GM12875 (cell line): ENCODE results near the gene THRB.

Source experiments
- H3K4me3 ChIP-seq: one replicate; pipeline ENCODE4 v1.5.1; 2011; ENCODE audit warnings: low read depth, low read length, control low read depth
- TF ChIP-seq, protein P1 (sequence below): IDR thresholded peaks from 2 replicates; pipeline ENCODE4 v1.5.1; 2011; ENCODE audit warnings: low read depth, mild to moderate bottlenecking, control low read depth, inconsistent platforms, low read length, moderate library complexity, borderline replicate concordance; ENCODE audit not compliant: insufficient read depth

The THRB gene

DNA sequence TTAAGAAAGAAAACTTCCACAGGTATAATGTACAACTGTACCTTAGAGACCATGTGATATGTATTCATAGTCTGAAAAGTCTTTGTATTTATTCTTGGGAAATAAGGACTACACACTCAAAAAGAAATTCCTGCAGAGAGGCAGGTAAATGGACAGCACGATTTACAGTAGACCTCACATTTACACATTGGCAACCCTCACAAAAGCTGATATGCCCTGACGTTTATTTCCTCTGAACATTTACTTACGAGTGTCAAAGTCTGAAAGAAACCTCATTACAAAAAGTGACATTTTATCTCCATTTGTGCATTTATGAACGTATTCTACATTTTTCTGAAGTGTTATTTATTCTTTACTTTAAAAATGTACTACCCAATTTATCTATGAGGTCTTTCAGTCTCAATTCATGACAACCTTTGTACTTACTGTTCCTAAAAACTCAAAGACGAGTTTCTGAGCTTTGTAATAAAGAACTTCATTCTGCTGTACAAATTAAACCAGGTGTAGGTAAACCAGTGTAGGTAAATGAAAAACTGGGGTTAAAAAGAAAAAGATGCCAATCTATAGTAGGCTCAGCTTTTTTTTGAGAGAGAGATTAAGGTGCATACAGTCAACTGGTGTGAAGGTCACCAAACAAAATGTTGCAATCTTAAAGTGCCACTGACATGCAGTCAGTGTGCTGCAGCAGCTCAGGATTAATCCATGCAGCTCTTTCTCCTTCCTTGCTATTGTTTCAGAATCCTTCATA, 44.3 kb downstream of the THRB start:
- TF ChIP-seq, protein P1, sequence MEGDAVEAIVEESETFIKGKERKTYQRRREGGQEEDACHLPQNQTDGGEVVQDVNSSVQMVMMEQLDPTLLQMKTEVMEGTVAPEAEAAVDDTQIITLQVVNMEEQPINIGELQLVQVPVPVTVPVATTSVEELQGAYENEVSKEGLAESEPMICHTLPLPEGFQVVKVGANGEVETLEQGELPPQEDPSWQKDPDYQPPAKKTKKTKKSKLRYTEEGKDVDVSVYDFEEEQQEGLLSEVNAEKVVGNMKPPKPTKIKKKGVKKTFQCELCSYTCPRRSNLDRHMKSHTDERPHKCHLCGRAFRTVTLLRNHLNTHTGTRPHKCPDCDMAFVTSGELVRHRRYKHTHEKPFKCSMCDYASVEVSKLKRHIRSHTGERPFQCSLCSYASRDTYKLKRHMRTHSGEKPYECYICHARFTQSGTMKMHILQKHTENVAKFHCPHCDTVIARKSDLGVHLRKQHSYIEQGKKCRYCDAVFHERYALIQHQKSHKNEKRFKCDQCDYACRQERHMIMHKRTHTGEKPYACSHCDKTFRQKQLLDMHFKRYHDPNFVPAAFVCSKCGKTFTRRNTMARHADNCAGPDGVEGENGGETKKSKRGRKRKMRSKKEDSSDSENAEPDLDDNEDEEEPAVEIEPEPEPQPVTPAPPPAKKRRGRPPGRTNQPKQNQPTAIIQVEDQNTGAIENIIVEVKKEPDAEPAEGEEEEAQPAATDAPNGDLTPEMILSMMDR = no peak
- no peak overlapping the region for H3K4me3 ChIP-seq

DNA sequence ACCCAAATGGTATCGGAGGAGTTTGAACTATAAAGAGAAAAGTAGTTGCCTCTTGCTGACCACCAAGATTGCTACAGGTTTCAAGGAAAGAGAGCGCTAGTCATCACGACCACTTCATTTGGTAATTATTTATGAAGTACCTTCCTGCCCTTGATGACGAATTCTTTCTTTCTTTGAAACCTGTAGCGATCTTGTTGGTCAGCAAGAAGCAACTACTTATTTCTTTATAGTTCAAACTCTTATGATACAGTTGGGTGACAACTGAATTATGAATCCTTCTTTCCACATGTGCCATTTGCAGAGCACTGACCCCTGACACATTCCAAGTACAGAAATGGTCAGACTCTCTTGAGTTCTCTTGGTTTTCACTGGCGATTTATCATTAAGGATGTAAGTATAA, 46.8 kb downstream of the THRB start:
- no peak overlapping the region for H3K4me3 ChIP-seq
- TF ChIP-seq, protein P1 = no peak

DNA sequence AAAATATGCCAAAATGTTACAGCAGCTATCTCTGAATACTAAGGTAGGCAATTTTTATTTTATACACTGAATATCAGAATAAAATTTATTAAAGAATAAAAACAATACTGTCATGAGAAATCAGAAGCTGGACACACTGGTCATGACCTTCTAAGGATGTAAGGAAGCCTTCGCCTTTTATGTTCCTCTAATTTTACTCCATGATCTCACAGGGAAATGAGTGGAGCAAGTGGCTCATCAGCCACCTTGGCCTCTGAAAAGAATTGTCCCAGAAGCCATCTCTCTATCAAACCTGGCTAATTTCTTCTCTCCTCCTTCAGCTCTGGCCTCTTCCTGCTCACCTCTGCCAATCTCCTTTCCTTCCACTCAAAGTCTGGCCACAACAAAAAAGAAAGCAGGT, 48.6 kb downstream of the THRB start:
- TF ChIP-seq, protein P1 = no peak
- no peak overlapping the region for H3K4me3 ChIP-seq

DNA sequence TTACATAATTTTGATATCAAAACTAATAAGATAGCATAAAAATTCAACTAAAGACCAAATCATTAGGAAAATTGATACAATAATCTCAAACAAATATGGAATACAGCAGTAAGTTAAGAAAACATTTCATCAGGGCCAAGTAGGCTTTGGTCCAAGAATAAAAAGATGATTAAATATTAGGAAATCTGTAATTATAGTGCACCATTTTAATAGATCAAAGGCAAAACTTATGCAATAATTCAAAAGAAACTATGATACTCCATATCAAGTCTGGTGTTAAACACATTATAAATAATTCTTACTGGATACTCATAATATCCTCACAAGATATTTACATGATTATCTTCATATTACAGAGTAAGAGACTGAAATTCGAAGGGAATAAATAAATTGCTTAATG, 51.2 kb downstream of the THRB start:
- TF ChIP-seq, protein P1 = no peak

DNA sequence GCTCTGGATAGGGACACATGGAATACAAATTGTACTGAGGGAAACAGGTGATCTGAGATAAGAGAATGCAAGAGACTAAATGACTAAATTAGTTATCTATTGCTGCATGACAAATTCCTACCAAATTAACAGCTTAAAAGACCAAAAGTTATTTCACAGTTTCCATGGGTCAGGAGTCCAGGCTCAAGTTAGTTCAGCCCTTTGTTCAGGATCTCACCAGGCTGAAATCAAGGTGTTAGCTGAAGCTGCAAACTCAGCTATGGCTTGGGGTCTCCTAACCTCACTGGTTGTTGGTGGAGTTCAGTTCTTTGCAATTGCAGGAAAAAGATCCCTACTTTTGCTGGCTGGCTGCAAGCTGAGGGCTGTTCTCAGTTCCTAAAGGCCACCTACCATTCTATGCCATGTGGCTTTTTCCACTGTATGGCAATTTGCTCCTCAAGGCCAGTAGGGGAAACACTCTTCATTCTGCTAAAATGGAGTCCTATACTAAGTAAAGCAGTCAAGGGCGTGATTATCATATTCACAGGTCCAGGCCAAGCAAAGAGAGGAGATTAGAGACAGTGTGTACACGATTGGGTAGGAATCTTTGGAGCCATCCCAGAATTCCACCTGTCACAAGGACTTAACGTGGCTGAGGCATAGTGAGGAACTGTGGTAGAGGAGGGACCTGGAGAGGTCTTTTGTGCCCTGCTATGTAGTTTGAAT, 53.7 kb downstream of the THRB start:
- H3K4me3 ChIP-seq = no peak overlapping the region
- TF ChIP-seq, protein P1 = no peak

More for the DNA sequence above, 51.2 kb downstream of the THRB start:
- H3K4me3 ChIP-seq = no peak overlapping the region

DNA sequence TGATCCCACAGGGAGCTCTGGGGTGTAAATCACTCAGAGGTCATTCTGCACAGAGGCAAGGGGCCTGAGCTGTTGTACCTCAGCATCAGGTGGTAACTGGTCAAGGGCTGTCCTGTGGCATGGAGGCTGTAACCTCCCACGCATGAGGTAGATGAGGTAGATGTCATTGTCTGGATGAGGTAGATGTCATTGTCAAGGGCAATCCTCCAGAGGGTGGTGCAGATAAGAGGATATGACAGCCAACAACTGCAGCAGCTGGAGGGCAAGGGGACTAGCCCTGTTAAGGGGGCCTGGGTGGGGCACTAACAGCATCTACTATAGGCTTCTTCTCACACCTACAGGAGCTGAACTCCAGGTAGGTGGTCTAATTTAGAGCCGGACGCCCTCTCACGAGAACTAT, 55.6 kb downstream of the THRB start:
- no peak overlapping the region for H3K4me3 ChIP-seq
- TF ChIP-seq, protein P1 = no peak

DNA sequence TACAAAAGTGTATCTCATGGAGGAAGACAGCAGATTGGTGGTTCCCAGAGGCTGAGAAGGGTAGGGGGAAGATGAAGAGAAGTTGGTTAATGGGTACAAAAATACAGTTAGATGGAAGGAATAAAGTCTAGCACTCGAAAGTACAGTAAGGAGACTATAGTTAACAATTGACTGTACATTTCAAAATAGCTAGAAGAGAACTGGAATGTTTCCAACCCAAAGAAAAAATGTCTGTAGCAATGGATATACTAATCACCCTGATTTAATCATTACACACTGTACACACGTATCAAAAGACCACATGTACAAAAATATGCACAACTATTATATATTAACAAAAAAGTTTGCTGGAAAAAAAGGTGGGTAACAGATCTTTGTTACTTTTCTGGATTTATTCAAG, 57.3 kb downstream of the THRB start:
- TF ChIP-seq, protein P1 = no peak
- no peak overlapping the region for H3K4me3 ChIP-seq
